Measurements from ENCODE around the gene TCP1. TPM values are rescaled to one million over a fixed set of nuclear protein-coding genes. Genes with fewer than 3 reads are reported as not detected.

The TCP1 gene
- total and polyA plus RNA-seq, 2 experiments from 2014 or later: 130 to 166 TPM

DNA sequence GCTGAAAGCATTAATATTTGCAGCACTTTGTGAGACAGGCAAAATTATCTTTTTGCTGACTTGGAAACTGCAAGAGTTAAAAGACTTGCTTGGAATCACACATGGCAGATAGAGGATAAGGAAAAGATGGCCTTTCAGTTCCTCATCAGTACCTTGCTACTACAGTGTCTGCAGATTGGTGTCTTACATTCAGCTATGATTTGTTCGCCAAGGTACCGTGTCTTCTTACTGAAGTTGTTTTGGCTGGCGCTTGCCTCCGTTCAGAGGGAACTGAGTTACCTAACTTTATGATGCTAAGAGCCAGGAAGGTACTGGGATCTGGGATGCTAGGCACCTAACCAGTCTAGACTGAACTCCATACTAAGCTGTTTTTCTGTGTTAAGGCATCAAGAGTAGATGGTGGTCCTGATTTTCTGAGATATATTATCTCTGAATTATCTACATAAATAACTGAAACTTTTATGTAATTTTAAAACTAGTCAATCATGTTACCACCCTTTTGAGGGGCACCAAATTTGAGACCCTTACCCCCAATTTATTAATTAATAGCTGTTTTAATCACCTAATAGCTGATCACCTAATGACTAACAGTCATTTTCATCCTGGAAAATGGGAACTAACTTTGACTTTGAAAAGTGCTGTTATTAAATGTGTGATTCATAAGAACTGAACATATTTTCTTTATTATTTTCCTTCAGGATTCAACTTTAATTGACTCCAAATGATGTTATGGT is 59.6 kb downstream of the TCP1 start:
- Histone ChIP-seq H3K4me3 (peak overlapping the region; percentile 97), H4K20me1 (ENCODE audit: insufficient read depth, poor library complexity, severe bottlenecking) (peaks cover 68% of the 10 kb centered on the region), H2AFZ (no peak overlapping the region), H3K36me3 (replicated peaks; ENCODE audit: insufficient read depth, low read depth) (no peaks in the 10 kb centered on the region), H3K9me2 (replicated peaks; ENCODE audit: insufficient read depth) (no peaks in the 10 kb centered on the region), H3K4me2 (peak overlapping the region; percentile 92), H3K79me2 (peaks cover 88% of the 10 kb centered on the region), H3K27ac (peak overlapping the region; percentile 100), H3K27me3 (no peaks in the 10 kb centered on the region), H3K4me1 (ENCODE audit: insufficient read depth) (peaks cover 12% of the 10 kb centered on the region), H3K9me3 (ENCODE audit: low read depth) (no peaks in the 10 kb centered on the region)
- WGBS (ENCODE audit: low lambda C conversion rate, missing lambda C conversion rate): 51% methylated on average over 4 of the region's 4 CpGs
- TF ChIP-seq EZH2phosphoT487 (IDR thresholded peaks at IDR 0.05; ENCODE audit: low read depth, severe bottlenecking, unreplicated experiment) (no peak), EZH2 (IDR thresholded peaks at IDR 0.05; ENCODE audit: borderline replicate concordance) (no peak)
- TF ChIP-seq, protein P1, sequence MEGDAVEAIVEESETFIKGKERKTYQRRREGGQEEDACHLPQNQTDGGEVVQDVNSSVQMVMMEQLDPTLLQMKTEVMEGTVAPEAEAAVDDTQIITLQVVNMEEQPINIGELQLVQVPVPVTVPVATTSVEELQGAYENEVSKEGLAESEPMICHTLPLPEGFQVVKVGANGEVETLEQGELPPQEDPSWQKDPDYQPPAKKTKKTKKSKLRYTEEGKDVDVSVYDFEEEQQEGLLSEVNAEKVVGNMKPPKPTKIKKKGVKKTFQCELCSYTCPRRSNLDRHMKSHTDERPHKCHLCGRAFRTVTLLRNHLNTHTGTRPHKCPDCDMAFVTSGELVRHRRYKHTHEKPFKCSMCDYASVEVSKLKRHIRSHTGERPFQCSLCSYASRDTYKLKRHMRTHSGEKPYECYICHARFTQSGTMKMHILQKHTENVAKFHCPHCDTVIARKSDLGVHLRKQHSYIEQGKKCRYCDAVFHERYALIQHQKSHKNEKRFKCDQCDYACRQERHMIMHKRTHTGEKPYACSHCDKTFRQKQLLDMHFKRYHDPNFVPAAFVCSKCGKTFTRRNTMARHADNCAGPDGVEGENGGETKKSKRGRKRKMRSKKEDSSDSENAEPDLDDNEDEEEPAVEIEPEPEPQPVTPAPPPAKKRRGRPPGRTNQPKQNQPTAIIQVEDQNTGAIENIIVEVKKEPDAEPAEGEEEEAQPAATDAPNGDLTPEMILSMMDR (IDR thresholded peaks at IDR 0.05; ENCODE audit: poor library complexity): no peak
- peak; percentile 16 for DNase-seq (ENCODE audit: low spot score)

DNA sequence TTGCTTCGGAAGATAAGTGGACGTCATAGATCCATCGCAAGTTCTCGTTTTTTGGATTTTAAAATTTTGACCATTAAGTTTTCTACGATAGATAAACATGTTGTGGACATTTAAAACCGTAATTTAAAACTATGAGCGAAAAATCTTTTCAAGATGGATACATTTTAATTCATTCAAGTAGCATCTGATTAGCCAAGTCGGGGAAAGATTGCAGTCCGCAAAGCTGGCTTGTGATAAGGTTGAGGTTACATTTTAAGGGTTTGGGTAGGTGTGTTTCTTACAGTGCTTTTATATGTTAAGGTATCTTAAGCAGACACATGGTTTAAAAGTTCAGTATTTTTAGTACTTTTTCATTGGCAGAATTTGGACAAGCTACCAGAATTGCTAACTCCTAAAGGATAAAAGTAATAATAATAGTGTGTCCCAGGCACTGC is 60.9 kb downstream of the TCP1 start:
- H4K20me1 ChIP-seq (ENCODE audit: insufficient read depth, poor library complexity, severe bottlenecking): peaks cover 56% of the 10 kb centered on the region
- peak overlapping the region; percentile 100 for H3K27ac ChIP-seq
- H3K4me3 ChIP-seq: peak overlapping the region; percentile 97
- no peaks in the 10 kb centered on the region for H3K27me3 ChIP-seq
- H3K4me1 ChIP-seq (ENCODE audit: insufficient read depth): peaks cover 12% of the 10 kb centered on the region
- no peak for DNase-seq (ENCODE audit: low spot score)
- H3K9me3 ChIP-seq (ENCODE audit: low read depth): no peaks in the 10 kb centered on the region
- no peaks in the 10 kb centered on the region for H3K36me3 ChIP-seq (replicated peaks; ENCODE audit: insufficient read depth, low read depth)
- peak overlapping the region; percentile 92 for H3K4me2 ChIP-seq
- no peaks in the 10 kb centered on the region for H3K9me2 ChIP-seq (replicated peaks; ENCODE audit: insufficient read depth)
- 1% methylated on average over 9 of the region's 9 CpGs for WGBS (ENCODE audit: low lambda C conversion rate, missing lambda C conversion rate)
- TF ChIP-seq, protein P1 (IDR thresholded peaks at IDR 0.05; ENCODE audit: poor library complexity): no peak
- no peak for TF ChIP-seq EZH2 (IDR thresholded peaks at IDR 0.05; ENCODE audit: borderline replicate concordance)
- no peak for TF ChIP-seq EZH2phosphoT487 (IDR thresholded peaks at IDR 0.05; ENCODE audit: low read depth, severe bottlenecking, unreplicated experiment)
- H2AFZ ChIP-seq: no peak overlapping the region
- peaks cover 88% of the 10 kb centered on the region for H3K79me2 ChIP-seq

Small RNA genes lying within 50 kb of the gene (small RNA-seq; reads per million reads assigned to genes)
- gene SNORA20 (174 reads per million, percentile 98 among the genes with 10 or more reads in this experiment), gene SNORA29 (not detected)

Other genes starting within 250 kb of the TCP1 start
- 236 and 264 TPM in 2 replicates for gene SOD2, start 96.4 kb downstream of the TCP1 start, total RNA-seq
- 138 and 143 TPM in 2 replicates for gene SOD2, start 96.4 kb downstream of the TCP1 start, polyA plus RNA-seq
- gene WTAP, start 62.1 kb downstream of the TCP1 start, total RNA-seq: 94.8 and 101 TPM in 2 replicates
- gene WTAP, start 62.1 kb downstream of the TCP1 start, polyA plus RNA-seq: 84.6 and 88.1 TPM in 2 replicates
- gene ACAT2, start 27.6 kb downstream of the TCP1 start, total RNA-seq: 58.0 and 67.0 TPM in 2 replicates
- 90.7 and 98.6 TPM in 2 replicates for gene ACAT2, start 27.6 kb downstream of the TCP1 start, polyA plus RNA-seq
- 93.5 and 96.4 TPM in 2 replicates for gene MRPL18, start 865 bp upstream of the TCP1 start, total RNA-seq
- 84.8 and 90.5 TPM in 2 replicates for gene MRPL18, start 865 bp upstream of the TCP1 start, polyA plus RNA-seq
- not detected in 2 replicates for gene PNLDC1, start 10.7 kb upstream of the TCP1 start, total RNA-seq
- 0.11 TPM in 1 of 2 replicates, not detected in the other for gene PNLDC1, start 10.7 kb upstream of the TCP1 start, polyA plus RNA-seq
- gene MAS1, start 101.4 kb upstream of the TCP1 start, total RNA-seq: not detected in 2 replicates
- not detected in 2 replicates for gene MAS1, start 101.4 kb upstream of the TCP1 start, polyA plus RNA-seq
- 105 and 132 TPM in 2 replicates for gene IGF2R, start 179.5 kb upstream of the TCP1 start, total RNA-seq
- gene IGF2R, start 179.5 kb upstream of the TCP1 start, polyA plus RNA-seq: 56.1 and 61.2 TPM in 2 replicates

Measured in hepatocyte (in vitro differentiated cells).